NCI-H1092 (cell line): ENCODE data around the gene CORO2B.
A peak's percentile ranks its signal among the peaks of the same experiment; 100 is the strongest.

Source experiments
- DNase-seq: peaks from one replicate; lab custom pipeline; 2025; lab: John Stamatoyannopoulos, UW

CORO2B gene

DNA sequence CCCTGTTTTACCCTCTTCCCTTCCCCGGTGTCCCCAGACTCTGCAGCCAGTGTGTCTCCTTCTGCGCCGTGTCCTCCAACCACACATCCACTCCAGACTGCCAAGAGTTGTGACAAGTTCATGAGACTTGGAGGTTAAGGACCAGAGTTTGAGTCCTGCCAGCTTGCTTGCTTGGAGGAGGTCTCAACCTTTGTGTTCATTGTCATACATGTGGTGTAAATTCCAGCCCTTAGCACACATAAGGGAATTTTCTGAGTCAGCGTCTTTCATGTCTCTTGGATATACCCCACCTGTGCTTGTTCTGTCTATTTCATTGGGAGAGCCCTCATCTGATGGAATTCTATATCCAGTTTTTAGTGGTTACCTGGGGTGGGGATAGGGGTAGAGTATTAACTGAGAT, 13.3 kb downstream of the CORO2B start:
- no peak for DNase-seq

DNA sequence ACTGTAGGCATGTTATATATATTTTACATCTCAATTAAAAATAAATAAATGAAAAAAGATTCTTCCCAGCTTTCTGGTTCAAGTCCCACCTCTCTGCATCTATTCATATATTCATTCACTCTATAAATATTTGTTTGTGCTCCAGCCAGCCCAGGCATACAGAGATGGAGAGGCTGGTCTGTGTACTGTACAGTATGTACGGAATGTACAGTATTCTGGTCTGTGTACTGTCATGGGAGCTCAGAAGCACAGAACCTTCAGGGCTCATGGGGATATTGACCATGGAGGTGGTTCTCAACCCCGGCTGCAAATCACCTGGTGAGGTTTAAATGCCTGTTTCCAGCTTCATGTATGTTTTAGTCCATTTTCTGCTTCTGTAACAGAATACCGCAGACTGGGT, 13.8 kb downstream of the CORO2B start:
- no peak for DNase-seq

DNA sequence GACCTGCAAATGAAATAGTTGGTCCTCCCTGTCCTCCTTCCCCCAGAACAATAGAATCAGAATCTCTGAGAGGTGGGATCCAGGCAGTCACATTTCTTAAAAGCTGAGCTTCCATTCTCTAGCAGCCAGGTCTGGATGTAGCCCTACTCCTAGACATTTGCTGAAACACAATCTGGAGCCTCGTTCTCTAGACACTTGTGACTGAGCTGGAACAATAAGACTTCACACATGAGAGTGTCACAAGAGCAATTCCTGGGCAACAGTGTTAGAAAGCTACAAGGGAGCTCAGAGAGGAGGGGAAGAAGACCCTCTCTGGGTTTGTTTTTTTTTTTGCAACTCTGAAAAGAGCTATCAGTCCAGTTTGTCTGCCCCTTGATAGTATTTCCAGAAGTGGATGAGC, 14.5 kb downstream of the CORO2B start:
- no peak for DNase-seq

DNA sequence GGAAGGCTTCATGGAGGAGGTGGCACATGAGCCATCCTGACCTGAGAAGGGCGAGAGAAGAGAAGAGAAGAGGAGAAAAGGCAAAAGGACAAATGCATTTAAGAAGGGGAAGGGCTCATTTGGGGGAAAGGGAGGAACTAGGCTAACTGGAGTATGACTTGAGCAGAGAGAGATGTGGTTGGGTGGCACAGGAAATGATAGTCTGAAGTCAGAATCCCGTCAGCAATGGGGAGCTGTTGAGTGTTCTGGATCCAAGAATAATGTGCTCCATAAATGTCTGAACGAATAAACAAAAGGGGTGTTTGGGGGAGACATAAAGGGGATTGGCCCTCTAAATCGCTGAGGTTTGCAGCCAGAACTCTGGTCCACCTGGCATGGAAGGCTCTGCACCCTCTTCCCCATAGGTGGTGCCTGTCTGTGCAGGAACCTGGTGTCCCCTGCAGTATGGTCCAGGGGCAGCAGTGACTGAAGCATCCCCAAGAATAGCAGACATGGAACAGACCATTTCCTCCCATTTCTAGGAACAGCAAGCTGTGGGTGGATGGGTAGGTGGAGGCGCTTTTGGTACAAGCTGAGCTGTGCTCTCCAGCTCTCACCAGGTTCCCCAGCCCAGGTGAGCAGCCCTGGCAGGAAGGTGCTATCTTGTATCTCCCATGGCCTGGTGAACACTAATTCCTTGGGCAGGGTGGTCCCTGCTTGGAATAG, 15.2 kb downstream of the CORO2B start:
- no peak for DNase-seq

DNA sequence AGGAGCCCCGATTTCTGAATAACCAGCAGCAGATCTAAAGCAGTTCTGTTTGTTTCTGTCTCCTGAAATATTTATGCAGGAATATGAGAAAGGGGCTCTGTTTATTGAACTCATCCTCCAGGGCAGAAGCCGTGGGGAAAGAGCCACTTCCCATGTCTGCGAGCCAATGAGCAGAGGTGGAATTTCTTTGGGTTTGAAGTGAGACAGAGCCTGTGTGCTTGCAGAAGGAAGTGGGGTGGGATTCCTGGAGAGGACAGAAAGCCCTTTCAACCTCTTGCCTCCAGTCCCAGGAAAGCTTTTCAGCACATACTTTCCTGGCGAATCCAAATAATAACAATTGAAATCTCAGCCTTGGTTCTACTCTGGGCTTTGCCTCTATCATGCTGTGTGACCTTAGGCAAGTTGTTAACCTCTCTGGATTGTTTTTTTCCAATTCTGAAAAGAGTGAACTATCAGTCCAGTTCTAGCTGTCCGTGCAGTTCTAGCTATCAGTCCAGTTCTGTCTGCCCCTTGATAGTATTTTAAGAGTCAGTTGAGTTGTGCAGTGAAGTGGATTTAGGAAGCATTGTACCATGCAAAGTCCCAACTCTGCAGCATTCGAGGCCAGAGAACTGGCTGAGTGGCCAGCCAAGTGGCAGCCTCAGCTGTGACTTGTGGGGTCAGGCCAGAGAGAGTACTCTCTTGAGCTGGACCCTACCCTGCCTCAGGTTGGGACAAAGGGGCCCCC, 15.9 kb downstream of the CORO2B start:
- DNase-seq: no peak

DNA sequence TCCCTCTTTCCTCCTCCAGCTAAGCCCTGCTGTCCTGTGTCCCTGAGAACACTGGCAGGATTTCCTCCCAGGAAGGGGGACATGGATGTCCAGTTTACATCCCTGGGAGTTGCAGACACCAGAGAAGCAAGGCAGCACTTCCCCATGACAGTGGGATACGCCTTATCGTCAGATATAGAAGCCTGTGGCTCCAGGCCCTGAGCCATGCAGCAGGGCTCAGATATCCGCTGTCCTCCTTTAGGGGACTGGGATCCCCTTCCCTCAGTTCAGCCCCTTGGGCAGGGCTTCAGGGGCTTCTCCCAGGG, 16.4 kb downstream of the CORO2B start:
- no peak for DNase-seq

DNA sequence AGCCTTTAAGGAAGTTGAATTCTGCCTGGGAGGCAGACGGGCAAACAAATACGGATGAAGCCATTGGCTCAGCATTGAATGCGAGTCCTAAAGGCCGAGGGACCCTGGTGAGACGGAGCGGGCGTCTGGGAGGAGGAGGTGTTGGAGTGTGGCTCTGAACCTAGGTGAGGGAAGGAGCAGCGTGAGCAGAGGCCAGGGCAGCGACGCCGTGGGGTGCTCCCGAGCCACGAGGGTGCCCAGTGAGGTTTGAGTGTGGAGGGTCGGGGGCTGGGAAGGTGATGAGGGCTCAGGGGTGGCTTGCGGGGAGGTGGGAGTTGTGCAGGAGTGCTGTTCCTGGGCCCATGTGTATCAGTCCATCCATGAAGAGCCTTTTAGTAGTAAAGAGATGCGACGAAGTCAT, 17.0 kb downstream of the CORO2B start:
- no peak for DNase-seq

DNA sequence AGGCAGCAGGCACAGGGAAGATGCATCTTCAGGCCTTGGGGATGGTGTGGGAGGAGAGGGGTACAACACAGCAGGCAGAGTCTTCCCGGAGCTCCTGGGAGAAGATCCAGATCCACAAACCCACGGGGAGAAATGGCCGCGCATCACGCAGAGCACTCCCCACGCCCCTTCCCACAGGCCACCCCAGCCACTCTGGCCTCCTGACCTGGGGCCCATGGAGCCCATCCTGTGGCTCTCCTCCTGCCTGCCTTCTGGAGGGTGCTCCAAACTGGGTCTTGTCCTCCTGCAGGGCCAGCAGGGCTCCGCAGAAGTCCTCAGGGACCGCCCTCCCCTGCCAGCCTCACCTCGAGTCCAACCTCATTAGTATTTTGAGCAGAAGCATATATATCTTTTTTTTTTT, 17.9 kb downstream of the CORO2B start:
- no peak for DNase-seq

DNA sequence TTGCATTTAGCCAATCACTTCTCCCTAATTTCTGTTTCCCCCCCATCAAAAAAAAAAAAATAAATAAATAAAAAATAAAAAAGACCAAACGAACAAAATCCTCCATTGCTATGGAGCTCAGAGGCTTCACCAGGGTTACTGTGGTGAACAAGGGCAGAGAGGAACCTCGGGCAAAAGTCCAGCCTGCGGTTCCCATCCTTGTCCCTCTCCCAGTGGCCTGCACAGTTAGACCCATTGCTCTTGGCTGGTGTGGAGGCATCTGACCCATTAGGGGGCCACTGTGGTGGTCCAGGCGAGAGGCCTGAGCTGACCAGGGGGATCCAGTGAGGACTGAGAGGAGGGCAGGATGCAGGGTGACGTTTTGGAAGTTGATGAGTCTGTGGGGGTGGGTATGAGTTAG, 18.8 kb downstream of the CORO2B start:
- no peak for DNase-seq

DNA sequence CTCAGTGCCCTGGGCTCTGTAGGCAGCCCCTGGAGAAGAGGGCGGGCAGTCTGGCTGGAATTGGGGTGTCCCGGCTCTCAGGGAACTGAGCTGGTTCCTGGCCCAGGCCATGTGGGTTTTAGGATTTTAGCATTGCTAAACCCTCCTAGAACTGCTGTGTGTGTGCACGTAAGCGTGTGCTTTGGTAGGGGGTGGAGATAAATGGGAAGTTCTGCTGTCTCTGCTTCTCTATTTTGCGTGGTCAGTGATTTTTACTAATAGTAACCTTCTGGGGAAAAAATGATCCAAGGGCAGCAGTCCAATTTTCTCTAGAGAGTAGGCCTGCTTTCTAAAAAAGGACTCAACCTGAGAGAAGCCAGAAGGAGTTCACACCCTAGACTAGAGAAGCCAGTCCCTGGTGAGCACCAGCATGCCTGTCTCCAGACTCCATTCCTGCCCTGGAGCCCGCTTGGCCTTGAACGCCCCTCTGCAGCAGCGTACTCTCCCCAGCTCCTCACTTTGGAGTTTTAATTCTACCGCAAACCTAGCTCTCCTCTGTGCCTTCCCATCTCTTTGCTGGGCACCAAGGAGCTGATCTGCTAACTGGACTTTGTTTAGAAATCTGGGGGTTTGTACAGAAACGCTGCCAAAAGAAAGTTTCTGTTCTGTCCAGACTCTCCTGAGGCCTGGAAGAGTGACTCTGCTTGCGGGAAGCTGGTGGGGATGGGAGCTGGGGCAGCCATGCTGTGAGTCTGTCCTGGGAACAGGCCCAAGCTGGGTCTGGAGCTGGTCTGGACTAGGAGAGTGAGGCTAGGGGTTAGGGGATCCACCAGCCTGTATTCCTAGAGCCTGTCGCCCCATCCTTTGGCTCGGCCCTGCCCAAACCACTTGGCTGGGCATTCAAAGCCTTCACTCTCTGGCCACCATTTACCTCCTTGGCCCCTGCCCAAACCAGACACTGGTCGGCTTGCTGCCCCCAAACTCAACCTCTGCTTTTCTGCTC, 19.7 kb downstream of the CORO2B start:
- no peak for DNase-seq

DNA sequence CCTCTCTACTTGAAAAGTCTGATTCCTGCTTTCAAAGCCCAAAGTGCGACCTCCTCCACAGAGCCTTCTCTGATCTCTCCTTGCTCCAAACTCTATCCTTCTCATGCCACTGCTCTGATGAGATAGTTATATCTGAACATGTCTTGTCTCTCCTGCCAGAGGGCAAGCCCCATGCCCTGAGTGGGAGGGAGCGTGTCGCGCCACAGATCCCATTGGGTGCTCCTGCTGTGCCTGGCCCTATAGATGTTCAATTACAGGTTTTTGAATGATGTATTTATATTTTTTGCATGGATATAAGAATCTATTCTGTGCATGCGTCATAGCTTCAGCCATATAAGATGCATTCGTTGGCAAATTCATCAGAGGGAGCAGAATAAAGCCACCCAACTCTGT, 20.4 kb downstream of the CORO2B start:
- DNase-seq: no peak

DNA sequence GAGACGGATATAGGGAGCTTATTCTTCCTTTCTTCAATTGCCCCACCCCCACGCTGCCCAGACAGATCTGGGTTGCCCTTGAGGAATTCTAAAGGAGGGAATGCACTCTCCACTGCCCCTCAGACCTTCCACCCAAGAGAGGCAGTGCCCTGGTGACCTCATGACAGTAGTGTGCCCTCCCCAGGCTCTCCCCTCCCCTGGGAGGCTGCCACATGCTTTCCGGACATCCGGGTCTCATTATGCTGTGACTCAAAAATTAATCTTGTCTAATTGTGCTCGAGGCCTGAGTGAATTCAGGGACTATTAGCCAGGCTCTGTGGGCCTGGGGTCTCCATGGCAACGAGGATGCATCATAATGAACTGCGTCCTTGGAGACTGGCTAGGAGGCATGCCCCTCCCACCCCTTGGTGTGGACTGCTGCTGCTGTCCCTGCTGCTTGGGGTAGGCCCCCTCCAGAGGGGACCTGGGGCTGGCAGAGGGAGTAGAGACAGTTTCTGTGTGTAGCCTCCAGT, 20.8 kb downstream of the CORO2B start:
- DNase-seq: no peak

DNA sequence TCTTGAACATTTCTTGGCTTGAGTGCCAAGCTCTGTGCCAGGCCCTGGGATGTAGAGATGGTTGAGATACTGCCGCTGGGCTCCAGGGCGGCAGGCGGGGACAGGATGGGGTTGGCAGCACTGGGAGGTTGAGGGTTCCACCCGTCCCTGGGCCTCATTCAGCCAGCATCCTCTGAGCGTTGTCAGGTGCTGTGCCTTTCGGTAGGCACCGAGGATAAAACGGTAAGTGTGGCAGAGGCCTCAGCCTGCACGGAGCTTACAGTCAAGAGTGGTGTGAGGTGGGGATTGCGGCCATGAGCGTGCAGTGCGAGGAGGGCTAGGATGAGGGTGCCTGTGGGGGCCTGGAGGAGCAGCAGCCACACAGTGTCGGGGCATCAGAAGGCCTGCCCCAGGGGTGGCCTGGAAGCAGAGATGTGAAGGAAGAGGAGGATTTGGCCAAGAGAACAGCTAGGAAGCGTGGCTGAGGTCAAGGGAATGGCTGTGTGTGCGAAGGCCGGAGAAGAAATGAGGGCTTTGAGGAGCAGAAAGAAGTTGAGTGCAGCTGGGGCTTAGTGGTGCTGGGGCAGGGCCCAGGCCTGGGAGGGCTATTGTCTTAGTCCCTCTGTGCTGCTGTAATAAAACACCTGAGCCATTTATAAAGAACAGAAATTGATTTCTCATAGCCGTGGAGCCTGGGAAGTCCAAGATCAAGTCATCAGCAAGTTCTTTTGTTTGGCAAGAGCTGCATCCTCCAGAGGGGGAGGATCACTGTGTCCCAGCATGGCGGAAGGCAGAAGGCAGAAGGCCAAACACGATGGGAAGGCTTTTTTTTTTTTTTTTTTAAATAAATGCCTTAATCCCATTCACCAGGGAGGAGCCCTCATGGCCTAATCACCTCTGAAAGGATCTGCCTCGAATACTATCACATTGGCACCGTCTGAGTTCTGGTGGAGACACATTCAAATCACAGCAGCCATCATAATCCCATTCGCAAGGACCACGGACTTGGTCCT, 22.7 kb downstream of the CORO2B start:
- DNase-seq: no peak

DNA sequence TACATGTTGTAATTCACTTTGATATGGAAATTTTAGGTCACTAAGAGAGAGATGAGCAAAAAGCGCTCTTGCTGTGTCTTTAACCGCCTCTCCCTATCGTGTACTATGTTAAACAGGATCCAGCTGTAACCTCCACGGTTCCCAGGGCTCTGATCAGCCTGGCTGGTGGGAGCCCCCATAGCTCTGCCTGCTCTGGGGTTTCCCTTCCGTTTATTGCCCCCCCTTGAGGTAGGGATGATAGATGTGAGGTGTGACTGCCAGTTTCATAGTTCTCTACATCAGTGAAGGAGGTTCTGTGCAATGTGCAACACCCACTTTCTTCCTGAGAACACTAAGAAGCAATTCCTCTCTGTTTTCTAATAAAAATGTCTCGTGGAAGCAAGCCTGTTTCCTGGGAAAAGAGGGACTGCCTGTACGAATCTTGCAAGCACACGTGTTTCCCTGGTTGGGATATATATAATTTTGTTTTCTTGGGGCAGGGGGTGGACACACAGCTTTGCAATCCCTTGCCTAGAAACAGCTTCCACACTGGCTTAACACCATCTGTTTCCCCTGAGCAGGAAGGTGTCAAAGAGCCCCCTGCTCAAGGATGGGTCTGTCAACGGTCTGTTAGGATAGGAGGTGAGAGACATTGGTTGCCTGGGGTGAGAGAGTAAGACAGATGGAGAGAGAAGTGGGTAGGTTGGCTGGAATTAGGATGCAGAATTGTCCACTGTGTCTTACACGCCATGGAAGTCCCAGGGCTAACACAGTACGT, 23.8 kb downstream of the CORO2B start:
- DNase-seq: no peak

DNA sequence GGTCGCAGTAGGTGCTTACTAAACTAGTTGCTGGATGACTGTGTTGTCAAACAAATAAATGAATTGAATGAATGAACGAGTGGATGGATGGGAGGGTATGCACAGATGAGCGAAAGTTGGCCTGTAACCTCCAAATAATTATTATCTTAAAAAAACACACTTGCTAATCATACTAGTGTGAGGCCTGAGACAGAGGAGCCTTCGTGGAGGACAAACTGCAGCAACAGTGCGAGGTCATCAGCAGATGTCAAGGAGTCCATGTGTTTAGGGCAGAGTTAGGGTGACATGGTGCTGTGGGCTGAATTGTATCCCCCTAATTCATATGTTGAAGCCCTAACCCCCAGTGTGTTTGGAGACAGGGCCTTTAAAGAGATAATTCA, 24.4 kb downstream of the CORO2B start:
- no peak for DNase-seq

DNA sequence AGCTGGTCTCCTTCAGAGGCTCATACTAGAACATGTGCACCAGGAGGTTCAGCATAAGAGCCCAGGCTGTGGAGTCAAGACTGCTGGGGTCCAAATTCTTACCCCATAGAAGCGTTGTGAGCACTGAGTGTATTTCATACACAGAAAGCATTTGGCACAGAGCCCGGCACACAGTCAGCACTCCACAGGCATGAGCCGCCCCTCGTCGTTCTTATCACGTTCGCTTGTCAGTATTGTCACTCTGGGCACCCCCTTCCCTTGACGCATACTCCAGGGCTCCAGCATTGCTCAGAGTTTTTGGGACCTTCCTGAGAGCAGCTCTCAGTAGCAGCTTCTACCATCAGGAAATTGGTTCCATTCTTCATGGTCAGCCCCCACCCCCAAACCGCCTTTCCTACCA, 25.2 kb downstream of the CORO2B start:
- DNase-seq: no peak

DNA sequence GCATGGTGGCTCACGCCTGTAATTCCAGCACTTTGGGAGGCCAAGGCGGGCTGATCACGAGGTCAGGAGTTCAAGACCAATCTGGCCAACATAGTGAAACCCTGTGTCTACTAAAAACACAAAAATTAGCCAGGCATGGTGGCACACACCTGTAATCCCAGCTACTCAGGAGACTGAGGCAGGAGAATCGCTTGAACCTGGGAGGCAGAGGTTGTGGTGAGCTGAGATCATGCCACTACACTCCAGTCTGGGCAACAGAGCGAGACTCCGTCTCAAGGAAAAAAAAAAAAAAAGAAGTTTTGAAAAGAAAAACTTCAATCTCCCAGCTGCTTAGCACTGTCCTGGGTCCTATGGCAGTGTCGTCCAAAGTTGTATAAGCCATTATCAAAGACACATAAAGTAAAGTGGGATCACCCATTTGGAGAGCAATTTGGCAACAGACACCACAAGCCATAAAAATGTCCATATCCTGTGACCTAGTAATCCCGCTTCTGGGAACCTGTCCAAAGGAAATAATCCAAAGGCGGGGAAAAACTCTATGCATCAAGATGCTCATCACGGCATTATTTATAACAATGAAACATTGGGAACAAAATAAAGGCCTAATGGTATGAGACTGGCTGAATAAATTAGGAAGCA, 26.2 kb downstream of the CORO2B start:
- peak; percentile 43 for DNase-seq

DNA sequence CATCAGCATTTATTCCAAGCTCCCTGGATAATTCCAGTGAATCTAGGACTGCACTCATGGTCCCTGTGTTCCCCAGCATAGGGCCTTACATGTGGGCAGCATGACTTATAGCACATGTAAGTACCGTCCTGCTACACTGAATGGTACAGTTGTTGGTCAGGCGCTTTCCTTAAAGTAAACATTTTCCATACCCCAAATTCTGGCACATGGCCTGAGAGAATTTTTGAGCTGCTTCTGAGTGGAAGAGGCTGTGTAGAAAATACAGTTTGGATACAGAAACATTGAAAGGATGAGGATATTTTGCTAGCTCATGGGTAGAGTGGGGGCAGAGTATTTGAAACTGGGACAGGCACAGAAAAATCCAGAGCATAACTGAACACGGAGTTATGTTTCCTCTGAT, 27.6 kb downstream of the CORO2B start:
- DNase-seq: no peak

DNA sequence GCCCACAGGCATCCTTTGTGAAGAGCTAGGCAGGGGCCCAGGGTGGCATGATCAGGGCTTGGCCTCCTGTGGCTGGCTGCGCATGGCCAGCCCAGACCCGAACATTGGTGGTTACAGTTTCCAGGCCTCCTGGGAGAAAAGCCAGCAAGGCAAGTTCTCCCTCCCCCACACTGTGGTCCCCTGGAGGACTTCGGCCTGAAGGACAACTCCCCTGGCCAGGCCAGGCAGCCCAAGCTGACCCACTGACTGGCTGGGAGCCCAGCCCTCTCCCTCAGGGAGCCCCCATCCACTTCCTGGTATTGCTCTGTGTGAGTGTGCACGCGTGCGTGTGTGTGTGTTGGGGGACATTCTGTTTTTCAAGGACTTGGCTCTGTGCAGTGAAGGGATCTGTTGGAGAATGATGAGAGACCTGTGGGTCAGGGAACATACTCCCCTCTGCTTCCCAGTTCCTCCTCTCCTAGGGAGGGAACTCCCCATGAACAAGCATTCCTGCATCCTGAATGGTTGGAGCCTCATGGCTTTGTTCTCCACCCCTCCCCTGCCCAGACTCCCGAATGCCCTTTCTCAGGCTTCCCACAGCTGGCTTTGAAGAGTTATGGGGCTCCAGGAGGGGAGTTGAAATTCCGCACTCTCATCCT, 29.5 kb downstream of the CORO2B start:
- no peak for DNase-seq

DNA sequence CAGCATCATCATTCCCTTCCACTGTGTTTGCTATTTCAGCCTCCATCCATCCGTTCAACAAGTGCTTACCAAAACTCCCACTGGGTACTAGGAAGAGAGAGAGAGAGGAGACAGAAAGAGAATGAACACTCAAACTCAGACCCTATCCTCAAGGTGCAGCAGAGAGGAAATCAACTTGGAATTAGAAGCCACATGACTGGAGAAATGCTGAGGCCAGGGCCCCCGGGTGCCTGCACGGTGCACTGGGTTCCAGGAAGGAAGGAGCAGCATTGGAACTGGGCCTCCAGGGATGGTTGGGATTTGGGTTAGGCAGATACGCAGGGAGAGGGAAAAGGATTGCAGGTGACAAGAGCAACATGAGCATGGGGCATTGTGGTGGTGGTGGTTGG, 30.0 kb downstream of the CORO2B start:
- DNase-seq: no peak
